Dermis lymphatic vessel endothelial cell (primary cell): ENCODE data around the gene ZDHHC11. TPM values are rescaled to one million over a fixed set of nuclear protein-coding genes. Genes with fewer than 3 reads are reported as not detected.

Experiments
- total RNA-seq: library from RNA; depleted of rRNA; stranded (reverse); fragments of >200 nt; gene quantifications from 2 replicates; pipeline ENCODE4 v1.2.1, GENCODE V29; 2014

Gene ZDHHC11, protein sequence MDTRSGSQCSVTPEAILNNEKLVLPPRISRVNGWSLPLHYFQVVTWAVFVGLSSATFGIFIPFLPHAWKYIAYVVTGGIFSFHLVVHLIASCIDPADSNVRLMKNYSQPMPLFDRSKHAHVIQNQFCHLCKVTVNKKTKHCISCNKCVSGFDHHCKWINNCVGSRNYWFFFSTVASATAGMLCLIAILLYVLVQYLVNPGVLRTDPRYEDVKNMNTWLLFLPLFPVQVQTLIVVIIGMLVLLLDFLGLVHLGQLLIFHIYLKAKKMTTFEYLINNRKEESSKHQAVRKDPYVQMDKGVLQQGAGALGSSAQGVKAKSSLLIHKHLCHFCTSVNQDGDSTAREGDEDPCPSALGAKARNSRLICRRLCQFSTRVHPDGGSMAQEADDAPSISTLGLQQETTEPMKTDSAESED
- total RNA-seq, result 0.11 and 0.26 TPM in 2 replicates

DNA sequence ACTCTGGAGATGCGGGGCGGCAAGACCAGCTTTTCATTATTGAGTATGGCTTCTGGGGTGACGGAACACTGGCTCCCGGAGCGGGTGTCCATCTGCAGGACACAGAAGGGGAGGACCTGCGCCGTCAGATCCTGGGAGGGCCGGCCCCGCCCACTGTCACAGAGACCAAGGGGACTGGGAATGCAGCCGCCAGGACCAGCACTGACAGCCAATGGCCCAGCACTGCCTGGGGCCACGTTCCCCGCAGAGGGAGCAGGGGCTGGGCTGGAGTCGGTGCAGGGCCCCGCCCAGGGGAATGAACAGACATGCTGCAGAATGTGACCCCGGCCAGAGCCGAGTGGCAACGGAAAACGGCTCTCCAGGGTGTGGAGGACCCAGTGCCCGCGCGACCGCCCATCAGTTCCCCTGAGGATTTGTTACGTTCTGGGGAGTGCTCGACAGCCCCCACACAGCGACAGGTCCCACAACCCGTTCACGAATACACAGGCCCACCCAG is at the start of gene ZDHHC11:
Gene ZDHHC11, minus strand, starts transcription at position 476 of the 496 bp plus-strand sequence. Its CDS starts 384 bp downstream, at position 92.

DNA sequence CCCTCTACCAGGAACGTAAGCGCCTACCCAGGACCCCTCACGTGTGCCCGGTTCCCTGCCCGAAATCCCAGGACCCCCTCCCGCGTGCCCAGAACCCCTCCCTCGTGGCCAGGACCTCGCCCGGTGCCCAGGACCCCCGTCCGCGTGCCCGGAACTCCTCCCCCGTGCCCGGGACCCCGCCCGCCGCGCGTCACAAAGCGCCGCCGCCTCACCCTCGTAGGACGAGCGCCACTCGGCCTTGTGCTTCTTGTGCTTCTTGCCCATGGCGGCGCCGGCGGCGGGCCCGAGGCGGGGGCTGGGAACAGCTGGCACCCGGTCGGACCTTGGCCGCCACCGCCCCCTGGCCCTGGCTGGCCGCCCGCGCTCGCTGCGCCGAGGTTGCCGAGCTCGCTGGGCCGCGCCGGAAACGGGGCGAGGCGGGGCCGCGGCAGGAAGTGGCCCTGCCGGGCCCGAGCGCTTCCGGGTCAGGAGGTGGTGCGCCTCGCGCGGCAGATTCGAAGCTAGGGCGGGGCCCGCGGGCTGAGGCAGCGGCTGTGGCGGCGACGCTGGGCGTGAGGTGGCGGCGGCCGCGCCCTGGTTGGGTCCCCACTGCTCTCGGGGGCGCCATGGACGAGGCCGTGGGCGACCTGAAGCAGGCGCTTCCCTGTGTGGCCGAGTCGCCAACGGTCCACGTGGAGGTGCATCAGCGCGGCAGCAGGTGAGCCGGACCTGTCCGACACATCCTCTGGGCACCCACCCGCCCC is 41.8 kb upstream of the ZDHHC11 start, which contains the start of the genes BRD9 and TRIP13:
Gene BRD9, minus strand, starts transcription at position 408 of the 743 bp plus-strand sequence. Its CDS starts 144 bp downstream, at position 264.
Gene TRIP13, plus strand, starts transcription at position 491 of the 743 bp plus-strand sequence. Its CDS starts 115 bp downstream, at position 606.

DNA sequence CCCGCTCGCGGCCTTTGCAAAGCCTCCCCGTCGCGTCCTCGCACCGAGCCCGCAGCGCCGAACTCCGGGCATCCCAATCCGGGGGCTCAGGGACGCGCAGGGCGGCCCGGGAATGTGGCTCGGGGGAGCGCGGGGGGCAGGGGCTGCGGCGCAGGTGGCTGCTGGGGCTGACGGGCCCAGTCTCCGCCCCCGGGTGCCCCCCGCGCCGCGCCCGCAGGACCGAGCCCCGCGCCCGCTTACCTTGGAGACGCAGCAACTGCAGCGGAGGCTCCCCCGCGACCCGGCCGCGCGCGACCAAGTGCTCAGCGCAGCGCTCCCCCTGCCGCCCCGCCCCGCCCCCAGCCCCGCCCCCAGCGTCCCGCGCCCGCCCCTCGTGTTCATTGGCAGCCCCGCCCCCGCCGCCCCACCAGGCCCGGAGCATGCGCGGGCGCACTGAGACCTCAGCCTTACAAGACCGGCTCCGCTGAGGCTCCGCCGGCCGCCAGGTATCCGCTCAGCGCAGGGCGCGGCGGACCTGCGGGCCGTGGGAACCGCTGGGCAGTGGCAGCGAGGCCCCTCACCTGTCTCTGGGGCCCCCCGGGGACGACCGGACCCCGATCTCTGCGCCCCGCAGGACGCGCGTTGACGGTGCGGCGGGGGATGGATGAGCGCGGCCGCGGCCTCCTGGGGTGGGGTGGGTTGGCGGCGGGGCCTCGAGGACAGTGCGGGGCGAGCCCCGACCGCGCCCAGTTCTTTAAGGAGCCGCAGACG is 66.2 kb downstream of the ZDHHC11 start, which contains the start of gene ZDHHC11B:
Gene ZDHHC11B, minus strand, starts transcription at position 302 of the 750 bp plus-strand sequence. CDS start 17,810 bp downstream, outside the sequence.

Other genes starting within 250 kb of the ZDHHC11 start
- gene CEP72, start 238.6 kb downstream of the ZDHHC11 start, total RNA-seq, result 0.87 and 1.9 TPM in 2 replicates
- 0.09 and 0.11 TPM in 2 replicates for gene TPPP, start 157.6 kb downstream of the ZDHHC11 start, total RNA-seq
- under 0.01 TPM in 1 of 2 replicates, not detected in the other for gene ZDHHC11B, start 66.3 kb downstream of the ZDHHC11 start, total RNA-seq
- 32.5 and 32.7 TPM in 2 replicates for gene BRD9, start 41.8 kb upstream of the ZDHHC11 start, total RNA-seq
- 4.3 and 6.1 TPM in 2 replicates for gene TRIP13, start 41.9 kb upstream of the ZDHHC11 start, total RNA-seq
- gene NKD2, start 157.8 kb upstream of the ZDHHC11 start, total RNA-seq, result under 0.01 and 0.11 TPM in 2 replicates